ENCODE measurements around the gene C6orf136.

Gene C6orf136, protein sequence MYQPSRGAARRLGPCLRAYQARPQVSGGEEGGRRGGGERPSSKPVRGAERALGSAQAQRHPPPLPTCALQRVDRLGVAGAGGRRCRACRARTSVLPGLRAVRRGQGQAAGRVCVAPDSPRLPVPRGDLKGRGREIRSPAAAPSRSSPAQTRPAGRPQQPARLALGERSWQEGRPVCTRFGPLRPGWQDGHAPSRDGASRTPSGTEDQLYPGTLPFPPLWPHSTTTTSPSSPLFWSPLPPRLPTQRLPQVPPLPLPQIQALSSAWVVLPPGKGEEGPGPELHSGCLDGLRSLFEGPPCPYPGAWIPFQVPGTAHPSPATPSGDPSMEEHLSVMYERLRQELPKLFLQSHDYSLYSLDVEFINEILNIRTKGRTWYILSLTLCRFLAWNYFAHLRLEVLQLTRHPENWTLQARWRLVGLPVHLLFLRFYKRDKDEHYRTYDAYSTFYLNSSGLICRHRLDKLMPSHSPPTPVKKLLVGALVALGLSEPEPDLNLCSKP

DNA sequence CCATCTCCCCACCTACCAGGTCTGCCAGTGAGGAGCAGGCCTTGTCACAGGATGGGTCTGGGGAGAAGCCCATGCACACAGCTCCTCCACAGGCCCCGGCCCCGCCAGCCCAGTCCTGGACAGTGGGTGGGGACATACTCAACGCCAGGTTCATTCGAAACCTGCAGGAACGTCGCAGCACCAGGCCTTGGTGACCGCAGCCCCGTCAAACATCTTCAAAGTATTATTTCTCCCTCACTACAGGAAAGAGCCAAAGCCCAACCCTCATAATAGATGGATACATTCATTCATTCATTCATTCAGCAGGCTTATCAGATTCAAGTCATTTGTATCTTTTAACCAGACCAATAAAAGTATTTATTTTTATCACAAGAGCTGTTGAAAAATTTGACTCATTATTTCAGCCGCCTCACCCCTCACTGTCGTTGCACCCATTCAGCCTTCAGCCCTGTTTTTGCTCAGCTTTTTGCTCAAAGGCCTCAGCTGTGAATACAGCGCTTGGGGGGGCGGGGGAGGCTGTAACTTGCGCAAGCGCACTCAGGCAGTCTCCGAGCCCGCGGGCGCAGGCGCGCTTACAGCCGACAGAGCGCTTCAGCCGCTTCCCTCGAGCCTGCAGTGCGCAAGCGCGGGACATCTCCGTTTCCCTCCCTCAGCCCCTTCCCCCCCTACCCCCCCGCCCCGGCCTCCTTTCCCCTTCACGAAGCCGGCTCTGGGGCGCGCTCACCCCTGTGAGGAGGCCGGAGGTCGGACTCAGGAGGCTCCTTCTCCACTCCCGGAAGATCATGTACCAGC lies at the start of gene C6orf136:
TSS of gene C6orf136 (plus strand) at position 684 of the 792 bp plus-strand sequence. CDS start at position 783, 99 bp downstream.
- peak; percentile 95 for DNase-seq

DNA sequence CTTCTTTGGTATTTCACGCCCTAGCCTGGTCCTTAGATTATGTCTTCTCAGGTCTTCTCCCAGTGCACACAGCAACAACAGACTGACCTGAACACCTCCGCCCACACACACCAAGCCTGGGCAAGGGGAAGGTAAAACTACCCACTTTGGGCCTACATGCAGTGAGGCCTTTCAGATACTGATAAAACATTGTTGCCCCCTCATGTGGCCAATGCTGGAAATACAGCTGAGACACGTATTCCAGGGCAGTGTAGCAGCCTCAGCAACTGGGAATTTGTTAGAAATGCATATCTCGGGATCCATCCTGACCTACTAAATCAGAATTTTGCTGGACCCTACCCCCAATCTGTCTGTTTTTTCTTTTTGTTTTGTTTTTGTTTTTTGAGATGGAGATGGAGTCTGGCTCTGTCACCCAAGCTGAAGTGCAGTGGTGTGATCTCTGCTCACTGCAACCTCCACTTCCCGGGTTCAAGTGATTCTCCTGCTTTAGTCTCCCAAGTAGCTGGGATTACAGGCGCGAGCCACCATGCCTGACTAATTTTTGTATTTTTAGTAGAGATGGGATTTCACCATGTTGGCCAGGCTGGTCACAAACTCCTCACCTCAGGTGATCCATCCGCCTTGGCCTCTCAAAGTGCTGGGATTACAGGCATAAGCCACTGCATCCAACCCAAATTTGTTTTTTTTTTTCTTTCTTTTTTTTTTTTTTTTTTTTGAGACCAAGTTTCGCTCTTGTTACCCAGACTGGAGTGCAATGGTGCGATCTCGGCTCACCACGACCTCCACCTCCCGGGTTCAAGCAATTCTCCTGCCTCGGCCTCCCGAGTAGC lies 49.4 kb upstream of the C6orf136 start:
- DNase-seq: peak; percentile 75

DNA sequence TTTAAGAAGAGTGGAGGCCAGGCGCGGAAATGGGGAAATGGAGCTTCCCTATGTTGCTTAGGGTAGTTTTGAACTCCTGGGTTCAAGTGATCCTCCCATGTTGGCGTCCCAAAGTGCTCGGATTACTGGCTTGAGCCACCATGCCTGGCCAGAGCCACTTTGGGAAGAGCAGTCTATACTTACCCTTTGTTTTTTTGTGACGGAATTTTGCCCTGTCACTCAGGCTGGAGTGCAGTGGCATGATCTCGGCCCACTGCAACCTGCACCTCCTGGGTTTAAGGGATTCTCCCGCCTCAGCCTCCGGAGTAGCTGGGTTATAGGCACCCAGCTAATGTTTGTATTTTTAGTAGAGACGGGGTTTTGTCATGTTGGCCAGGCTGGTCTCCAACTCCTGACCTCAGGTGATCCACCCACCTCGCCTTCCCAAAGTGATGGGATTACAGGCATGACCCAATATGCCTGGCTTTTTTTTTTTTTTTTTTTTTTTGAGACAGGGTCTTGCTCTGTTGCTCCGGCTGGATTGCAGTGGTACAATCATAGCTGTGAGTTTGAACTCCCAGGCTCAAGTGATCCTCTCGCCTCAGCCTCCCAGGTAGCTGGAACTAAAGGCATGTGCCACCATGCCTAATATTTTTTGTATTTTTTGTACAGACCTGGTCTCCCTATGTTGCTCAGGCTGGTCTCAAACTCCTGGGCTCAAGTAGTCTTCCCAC lies 47.9 kb upstream of the C6orf136 start:
- DNase-seq: no peak

DNA sequence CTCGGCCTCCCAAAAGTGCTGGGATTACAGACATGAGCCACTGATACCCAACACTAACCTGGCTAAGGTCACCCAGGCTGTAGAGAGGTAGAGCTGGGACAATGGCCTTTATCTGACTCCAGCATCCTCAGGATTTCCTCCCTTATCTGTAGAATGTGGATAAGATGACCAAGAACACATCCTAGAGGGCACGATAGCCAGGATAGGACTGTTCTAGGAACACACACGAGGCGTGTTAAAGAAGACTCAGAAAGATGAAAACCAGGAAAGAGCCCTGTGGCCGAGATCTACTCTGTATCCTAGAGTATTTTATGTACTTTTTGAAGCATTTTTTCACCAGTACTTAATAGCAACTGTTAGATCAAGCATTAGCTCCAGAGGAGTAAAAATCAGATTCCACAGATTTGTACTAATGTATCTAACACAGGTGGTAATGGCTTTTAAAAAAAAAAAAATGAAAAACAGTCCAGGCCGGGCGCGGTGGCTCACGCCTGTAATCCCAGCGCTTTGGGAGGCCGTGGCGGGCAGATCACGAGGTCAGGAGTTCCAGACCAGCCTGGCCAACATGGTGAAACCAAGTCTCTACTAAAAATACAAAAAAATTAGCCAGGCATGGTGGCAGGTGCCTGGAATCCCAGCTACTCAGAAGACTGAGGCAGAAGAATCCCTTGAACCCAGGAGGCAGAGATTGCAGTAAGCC lies 47.2 kb upstream of the C6orf136 start:
- DNase-seq: no peak

DNA sequence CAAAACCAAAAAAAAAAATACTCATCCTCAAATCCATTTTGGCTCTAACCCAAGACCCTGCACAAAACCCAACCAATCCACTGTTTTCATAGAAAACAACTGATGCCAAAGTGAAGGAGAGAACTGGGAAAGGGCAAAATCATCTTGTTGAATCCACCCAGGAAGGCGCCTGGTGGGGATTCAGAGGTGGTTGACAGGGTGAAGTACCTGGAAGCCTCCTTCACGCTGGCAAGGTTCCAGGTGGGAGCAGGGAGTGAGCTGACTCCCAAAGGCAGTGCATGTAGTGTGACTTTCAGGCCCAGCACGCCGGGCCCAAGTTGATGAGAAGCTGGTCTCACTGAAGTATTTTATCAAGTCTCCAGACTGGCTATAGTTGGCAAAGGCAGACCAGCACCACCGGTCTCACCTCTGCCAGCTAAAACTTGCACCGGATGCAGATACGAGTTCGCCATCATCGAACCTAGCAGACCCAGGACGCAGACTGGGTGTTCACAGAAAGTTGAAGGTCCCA lies 46.4 kb upstream of the C6orf136 start:
- no peak for DNase-seq

DNA sequence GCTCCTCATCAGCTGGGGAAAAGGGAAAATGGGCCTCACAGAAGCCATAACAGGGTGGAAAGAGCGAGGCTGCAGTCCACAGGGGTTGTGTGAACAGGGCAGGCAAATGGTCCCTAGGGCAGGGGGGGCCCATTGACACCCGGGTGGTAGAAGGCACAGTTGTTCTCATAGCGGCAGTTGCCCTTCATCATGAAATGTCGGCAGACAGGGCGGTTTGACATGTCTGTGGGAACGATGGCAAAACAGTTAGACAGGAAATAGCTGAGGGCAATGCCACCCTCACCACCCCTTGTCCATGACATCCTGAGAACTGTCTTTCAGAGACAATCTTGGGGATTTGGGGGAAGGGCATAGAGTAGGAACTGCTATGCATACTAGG lies 45.5 kb upstream of the C6orf136 start:
- DNase-seq: no peak

DNA sequence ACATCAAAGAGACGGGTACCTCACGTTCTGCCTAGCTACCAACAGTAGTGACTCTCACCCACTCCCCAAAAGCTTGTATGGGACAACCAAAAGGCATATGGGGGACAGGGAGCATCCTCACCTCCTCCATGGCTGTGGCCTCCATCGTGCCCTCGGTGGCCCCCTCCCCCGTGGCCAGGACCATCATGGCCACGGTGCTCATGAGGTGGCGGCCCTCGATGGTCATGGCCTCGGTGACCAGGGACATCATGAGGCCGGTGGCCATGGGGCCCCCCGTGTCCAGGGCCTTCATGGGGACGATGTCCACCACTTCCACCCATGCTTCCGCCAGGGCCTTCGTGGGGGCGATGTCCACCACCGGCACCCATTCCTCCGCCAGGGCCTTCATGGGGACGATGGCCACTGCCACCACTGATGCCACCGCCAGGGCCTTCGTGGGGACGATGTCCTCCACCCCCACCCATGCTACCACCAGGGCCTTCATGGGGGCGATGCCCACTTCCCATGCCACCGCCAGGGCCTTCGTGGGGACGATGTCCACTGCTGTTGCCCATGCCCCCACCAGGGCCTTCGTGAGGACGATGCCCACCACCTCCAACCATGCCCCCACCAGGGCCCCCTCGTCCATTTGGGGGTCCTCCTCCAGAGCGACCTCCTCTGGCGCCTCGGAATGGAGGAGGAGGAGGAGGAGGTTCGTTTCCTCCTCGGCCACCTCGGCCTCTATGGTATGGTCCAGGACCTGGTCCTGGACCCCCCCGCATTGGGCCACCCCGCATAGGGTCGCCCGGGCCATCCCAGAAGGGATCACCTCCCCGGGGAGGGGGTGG lies 44.9 kb upstream of the C6orf136 start:
- no peak for DNase-seq

DNA sequence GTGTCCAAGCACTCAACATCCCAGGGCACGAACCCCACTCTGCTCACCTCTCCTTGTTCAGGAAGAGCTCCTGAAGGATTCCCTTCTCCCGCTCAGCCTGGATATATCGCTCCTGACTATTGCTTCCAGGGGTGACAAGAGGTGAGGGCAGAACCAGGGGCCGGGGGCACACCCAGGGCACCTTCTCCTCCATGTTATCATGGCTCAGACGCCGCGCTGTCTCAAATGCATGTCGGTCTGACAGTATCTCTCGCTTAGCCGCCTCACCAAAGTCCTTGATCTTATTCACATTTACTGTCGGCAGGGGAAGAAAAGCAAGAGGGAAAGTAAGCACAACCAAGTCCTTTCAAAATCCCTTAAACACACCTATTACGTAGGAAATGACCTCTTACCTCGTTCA lies 43.0 kb upstream of the C6orf136 start:
- DNase-seq: no peak

DNA sequence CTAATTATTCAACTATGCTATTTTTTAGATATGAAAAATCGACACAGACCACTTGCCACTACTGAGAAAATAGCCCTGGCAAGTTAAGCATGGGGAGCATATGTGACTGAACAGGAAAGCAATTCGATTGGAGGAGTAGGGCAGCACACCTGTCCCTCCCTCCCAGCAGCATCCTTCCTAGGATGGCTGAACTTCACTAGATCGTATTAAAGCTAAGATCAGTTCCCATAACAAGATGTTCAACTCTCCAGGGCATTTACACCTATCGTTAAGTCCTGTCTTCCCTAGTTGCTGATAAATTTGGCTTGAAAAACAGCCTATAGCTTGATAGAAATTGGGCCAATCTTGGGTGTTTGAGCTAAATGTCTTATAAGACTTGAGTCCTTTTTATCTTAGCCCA lies 36.9 kb upstream of the C6orf136 start:
- DNase-seq: no peak

DNA sequence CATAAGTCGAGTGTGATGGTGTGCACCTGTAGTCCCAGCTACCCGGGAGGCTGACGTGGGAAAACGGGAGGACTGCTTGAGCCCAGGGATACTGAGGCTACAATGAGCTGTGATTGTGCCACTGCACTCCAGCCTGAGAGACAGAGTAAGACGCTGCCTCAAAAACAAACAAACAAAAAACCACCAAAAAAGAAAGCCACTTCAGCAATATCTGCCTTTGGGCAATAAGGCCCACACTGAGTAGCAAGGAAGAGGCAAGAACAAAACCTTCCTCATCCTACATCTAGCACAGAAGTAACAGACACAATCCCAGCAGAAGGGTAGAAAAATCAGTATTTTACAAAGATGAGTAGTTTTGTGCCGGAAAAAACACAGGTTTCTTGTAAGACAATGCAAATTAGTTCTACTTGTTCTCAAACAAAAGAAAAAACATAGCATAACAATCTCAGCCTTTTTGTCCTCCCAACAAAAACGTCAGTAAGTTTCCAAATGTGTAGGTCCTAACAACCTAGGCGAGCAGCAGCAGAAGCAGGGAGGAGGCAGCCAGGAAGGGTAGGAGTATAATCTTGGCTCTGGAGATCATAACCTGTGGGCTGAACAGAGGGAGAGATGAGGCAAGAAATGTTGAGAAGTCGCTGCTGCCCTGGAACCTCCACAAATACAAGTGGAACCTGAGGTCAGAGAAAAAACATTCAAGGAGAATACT lies 35.6 kb upstream of the C6orf136 start:
- DNase-seq: no peak

DNA sequence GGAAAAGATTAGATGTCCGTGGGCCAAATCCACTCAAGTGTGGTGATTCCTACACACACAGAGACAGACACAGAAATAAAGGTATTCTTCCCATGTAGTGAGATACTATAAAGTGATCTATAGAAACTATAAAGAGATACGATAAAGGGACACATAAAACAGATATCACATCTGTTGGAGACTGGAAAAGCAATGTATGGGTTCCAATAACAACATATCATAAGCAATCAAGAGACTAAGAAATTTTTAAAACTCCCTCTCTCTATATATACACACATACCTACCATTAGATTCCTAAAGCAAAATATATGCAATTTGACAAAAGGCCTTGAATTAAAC lies 35.1 kb upstream of the C6orf136 start:
- no peak for DNase-seq

DNA sequence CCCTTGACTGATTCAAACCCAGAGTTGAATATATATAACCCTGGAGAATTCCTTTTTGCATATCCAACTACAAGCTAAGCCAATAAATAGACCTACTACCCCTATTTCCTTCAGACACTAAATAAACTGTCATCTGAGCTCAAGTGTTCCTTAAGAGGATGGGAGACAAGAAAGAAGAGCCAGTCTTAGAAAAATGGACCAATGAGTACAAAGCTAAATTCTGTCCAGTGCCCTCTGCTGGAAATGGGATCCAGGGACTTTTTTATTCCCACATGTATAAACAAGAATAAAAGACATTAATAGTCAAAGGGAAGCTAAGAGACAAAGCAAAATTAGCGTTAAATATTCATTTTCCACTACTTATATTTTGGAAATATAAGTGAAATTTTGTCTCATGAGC lies 34.7 kb upstream of the C6orf136 start:
- DNase-seq: peak; percentile 30

DNA sequence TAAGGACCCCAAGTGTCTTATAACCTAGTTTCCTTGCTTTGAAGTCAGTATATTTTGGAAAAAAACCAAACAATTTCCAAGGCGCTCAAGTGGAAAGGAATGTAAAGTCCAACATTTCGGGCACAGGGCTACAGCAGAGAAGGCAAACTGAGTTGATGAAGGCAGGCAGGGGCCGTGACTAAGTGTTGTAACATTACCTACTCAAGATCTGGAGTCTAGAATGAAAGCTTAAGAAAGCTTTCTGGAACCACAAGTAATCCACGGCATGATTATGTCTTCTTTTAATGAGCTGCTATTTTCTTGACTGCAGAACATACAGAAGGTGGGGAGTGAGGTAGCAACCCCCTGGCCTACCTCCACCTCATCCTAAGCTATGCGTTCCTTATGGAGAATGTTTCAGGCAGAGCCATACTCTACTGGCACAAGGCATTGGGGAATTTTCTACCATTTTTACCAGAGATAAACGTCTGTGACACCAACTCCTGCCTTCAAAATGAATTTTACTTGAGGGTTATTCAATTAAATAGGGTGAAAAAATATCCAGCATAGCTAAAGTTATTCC lies 34.2 kb upstream of the C6orf136 start:
- DNase-seq: no peak

DNA sequence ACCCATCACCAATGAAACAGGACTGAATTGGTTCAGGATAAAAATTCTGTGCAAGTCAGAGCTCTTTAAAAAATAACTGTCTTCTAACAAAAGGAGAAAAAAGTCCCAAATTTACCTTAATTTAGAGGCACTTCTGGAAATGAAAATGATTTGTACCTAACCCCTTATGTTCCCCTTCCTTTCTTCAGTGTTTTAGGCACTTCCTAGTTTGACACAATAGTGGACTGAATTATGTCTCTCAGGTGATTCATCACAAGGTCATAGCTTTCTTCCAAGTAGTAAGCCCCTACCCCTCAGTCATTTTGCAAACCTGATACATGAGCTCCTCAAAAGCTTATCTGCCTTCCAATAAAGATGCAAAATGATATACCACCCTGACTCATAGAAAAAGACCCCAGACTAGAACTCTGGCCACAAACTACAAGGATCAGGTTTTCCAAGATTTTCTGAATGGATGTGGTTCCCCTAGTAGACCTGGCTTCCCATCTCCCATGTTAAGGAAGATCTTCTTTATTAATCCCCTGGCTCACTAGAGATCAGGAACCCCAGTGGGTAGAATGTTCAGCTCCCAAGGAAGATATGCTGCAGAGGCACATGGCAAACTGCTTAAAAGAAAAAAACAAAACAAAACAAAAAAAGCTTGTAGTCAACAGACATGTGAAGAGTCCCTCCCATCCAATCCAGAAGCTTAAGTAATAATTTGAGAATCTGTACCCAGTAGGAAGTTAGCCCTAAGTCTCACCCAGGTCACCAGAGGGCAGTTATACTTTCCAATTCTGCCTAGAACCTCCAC lies 33.5 kb upstream of the C6orf136 start:
- DNase-seq: no peak

DNA sequence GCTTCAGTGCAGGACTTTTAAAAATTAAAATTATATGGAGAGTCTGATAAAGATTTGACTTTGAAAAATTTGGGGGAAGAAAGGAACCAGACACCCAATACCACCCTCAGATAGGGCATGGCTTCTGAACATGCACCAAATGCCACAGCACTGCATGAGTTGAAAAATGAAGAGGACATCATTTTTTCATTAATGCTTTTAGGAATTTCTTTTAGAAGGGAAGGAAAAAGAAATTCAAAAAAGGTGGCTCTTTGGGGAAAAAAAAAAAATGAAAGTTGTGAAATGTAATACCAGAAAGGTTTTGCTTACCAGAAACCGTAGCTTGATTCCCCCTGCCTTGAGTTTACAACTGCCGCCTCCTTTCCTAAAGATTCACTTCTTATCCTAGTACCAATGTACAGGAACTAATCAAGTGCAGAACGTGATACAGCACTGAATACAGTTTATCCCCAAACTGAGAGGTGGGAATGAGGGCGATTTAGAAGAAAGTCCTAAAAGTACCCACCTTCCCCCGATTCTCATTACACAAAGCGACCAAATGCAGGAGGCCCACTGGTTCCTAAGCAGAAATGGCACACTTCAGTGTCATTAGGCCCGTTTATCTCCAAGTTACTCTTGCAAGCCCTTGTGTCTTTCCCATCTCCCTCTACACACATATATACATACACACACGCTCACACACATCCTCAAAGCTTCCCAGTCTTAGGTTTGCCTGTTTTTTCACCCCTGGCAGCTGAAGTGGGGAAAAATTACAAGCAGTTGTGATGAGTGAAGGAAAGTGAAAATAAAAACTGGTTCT lies 32.7 kb upstream of the C6orf136 start:
- DNase-seq: peak; percentile 60

DNA sequence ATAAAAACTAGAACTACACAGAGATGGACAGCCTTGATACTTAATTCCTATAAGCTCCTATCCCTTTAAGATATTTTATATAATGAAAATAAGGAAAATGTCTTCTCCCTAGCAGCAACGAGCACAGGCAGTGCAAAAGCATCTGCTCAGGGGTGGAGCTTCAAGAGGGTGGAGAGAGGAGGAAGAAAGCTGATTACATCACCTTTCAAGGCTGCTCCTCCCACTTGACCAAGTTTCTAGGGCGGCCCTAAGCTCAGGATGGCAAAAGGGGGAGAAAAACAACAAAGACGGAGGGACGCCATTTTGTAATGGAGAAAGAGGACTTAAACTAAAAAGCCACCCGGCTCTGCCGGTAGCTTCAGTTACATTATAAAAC lies 32.1 kb upstream of the C6orf136 start:
- peak; percentile 94 for DNase-seq

DNA sequence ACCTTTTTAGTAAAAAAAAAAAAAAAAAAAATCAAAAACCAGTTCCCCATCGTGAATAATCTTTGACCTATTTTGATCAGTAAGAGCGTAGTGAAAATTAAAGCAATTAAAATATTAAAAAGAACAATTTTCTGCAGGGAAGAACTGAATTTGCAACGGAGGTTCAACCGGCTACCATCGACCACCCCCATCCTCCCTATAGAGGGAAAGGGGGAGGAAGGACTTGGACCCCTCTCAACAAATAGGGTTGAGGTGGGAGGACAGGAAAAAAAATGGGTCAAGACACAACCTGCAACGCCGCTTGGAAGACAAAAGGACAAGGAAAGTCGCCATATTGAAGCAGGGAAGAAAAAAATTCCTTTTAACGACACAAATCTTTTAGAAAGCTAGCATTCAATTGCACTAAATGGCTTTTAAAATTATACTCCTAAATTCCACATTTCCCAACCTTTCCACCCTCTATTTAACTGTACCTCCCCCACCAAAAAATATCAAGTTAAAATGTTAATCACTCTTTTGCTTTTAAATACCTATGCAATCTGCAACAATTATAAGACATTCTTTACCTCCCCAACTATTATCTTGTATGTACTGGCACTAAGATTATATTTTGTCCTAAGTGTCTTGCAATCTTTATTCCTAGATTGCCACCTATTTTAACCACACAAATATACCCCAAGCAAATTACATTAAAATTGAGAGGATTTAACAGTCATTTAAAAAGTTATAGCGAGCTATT lies 31.5 kb upstream of the C6orf136 start:
- peak; percentile 70 for DNase-seq

Data from midbrain (tissue), 1 donor.